Activated T-cell treated with anti-CD3 and anti-CD28 coated beads for 24 hours (primary cell): ENCODE measurements around the gene TPH2.

Experiments
- DNase-seq: peaks from one replicate; pipeline ENCODE4 v3.0.0-alpha.2; 2020; ENCODE audit warnings: low read depth

The TPH2 gene

GRCh38 chr12:71938728-71939385 is at the start of gene TPH2:
TPH2 (plus strand) TSS chr12:71938845; CDS start chr12:71938987, 142 bp downstream.
- no peak for DNase-seq

GRCh38 chr12:71890475-71890874 is 48.2 kb upstream of the TPH2 start:
- no peak for DNase-seq

- no peak for DNase-seq
Measured at GRCh38 chr12:71892059-71892458, 46.6 kb upstream of the TPH2 start.

GRCh38 chr12:71896205-71896882 is 42.3 kb upstream of the TPH2 start:
- no peak for DNase-seq

GRCh38 chr12:71900091-71900490 is 38.6 kb upstream of the TPH2 start:
- DNase-seq = no peak

- DNase-seq = no peak
Measured at GRCh38 chr12:71904629-71905028, 34.0 kb upstream of the TPH2 start.

GRCh38 chr12:71935594-71935993 is 3.1 kb upstream of the TPH2 start:
- no peak for DNase-seq

GRCh38 chr12:71940068-71940467 is 1.4 kb downstream of the TPH2 start:
- DNase-seq = no peak

GRCh38 chr12:71941174-71941573 is 2.5 kb downstream of the TPH2 start:
- DNase-seq = no peak

- no peak for DNase-seq
Measured at GRCh38 chr12:71942259-71942658, 3.6 kb downstream of the TPH2 start.

GRCh38 chr12:71942703-71943102 is 4.1 kb downstream of the TPH2 start:
- no peak for DNase-seq

- DNase-seq = no peak
Measured at GRCh38 chr12:71945121-71945520, 6.5 kb downstream of the TPH2 start.

- no peak for DNase-seq
Measured at GRCh38 chr12:71945883-71946282, 7.2 kb downstream of the TPH2 start.

GRCh38 chr12:71947645-71948105 is 9.0 kb downstream of the TPH2 start:
- no peak for DNase-seq

GRCh38 chr12:71948390-71948789 is 9.7 kb downstream of the TPH2 start:
- no peak for DNase-seq

GRCh38 chr12:71949646-71950045 is 11.0 kb downstream of the TPH2 start:
- no peak for DNase-seq

GRCh38 chr12:71950404-71950803 is 11.8 kb downstream of the TPH2 start:
- DNase-seq = no peak

- no peak for DNase-seq
Measured at GRCh38 chr12:71950819-71951218, 12.2 kb downstream of the TPH2 start.

GRCh38 chr12:71954083-71954778 is 15.6 kb downstream of the TPH2 start:
- DNase-seq = no peak

GRCh38 chr12:71954861-71955260 is 16.2 kb downstream of the TPH2 start:
- no peak for DNase-seq

- no peak for DNase-seq
Measured at GRCh38 chr12:71955970-71956369, 17.3 kb downstream of the TPH2 start.

- no peak for DNase-seq
Measured at GRCh38 chr12:71958056-71958455, 19.4 kb downstream of the TPH2 start.

GRCh38 chr12:71958457-71958856 is 19.8 kb downstream of the TPH2 start:
- DNase-seq = no peak
